Body of pancreas (tissue), 4 donors: Measurements from ENCODE around the gene PCDHGA4. TPM values are rescaled to one million over a fixed set of nuclear protein-coding genes. Genes with fewer than 3 reads are reported as not detected.

Experiments used
- ATAC-seq: fragments of 150-250 bp; one replicate; pipeline ENCODE4 v1.9.1; 2016
- DNase-seq, 4 donors: peaks; one replicate each; pipeline ENCODE4 v3.0.0-alpha.2; 2019
- H3K27ac ChIP-seq, 4 donors: fragments of 200-600 bp; sonication (generic); 1 replicate in 3 of 4; 2 replicates in 1 of 4; pipeline versions ENCODE4 v1.5.1 to v1.6.1; 2016 to 2019; ENCODE audit warnings: mild to moderate bottlenecking in 1 of 4, mixed read lengths in 1 of 4, moderate library complexity in 1 of 4
- H3K27me3 ChIP-seq, 2 donors: fragments of 200-600 bp; sonication (generic); one replicate each; pipeline ENCODE4 v1.6.0; 2016; ENCODE audit warnings: mild to moderate bottlenecking in 1 of 2
- H3K36me3 ChIP-seq, 2 donors: fragments of 200-600 bp; sonication (generic); replicated peaks in 1 of 2; 2 replicates each; pipeline ENCODE4 v1.5.1; 2016; ENCODE audit warnings: low read depth in 2 of 2; ENCODE audit not compliant: insufficient read depth in 1 of 2
- H3K4me1 ChIP-seq: fragments of 200-600 bp; sonication (generic); one replicate; pipeline ENCODE4 v1.6.0; 2016
- H3K4me3 ChIP-seq, 2 donors: fragments of 200-600 bp; sonication (generic); 1 replicate in 1 of 2; 2 replicates in 1 of 2; pipeline ENCODE4 v1.5.1; 2016 to 2019
- H3K9me3 ChIP-seq, 3 donors: fragments of 200-600 bp; sonication (generic); 1 replicate in 2 of 3; 2 replicates in 1 of 3; pipeline ENCODE4 v1.5.1; 2016
- CTCF ChIP-seq, 7 experiments: fragments of 450-650 bp in 4 of 7; fragments of 200-600 bp in 3 of 7; sonication (generic) in 3 of 7; IDR thresholded peaks; one replicate each; pipeline ENCODE4 v1.5.1; 2016 to 2019; ENCODE audit warnings: antibody characterized with exemption in 7 of 7
- POLR2A ChIP-seq, 3 donors: fragments of 450-650 bp; IDR thresholded peaks; one replicate each; pipeline ENCODE4 v1.6.1; 2016; ENCODE audit warnings: antibody characterized with exemption in 3 of 3, mild to moderate bottlenecking in 2 of 3
- WGBS, 2 donors: methylation state at CpG; one replicate each; pipeline ENCODE4 v1.1.5; 2017; 5-methylcytosine and 5-hydroxymethylcytosine counted together
- intact Hi-C: fragments of 100-400 bp; cut with DNase I; formaldehyde crosslinking; loops from one replicate; pipeline ENCODE4 v1.15.1; 2023
- total RNA-seq, 2 donors: library from RNA; depleted of rRNA; stranded (reverse); fragments of >200 nt; gene quantifications; one replicate each; pipeline ENCODE4 v1.1.0, GENCODE V29; 2016

The PCDHGA4 gene
- total RNA-seq, 2 donors from 2014 or later, result 6.7 to 10.9 TPM

- intact Hi-C loops, result no loop called here
- ATAC-seq (no peak), DNase-seq (no peak)
- TF ChIP-seq POLR2A (IDR thresholded peaks at IDR 0.05), result no peak
- 56 to 81% methylated on average over 5 of the region's 5 CpGs for WGBS, 2 donors
- H3K27me3 ChIP-seq, result no peaks in the 10 kb centered on the region
- H3K27ac ChIP-seq, result peak overlapping the region in 1 of 4 donors; percentile 93
- H3K36me3 ChIP-seq, result peaks cover 1 to 10% of the 10 kb centered on the region in 2 donors
- H3K9me3 ChIP-seq, result peaks cover 0 to 67% (median 3%) of the 10 kb centered on the region in 3 donors
- H3K4me1 ChIP-seq, result peaks cover 13% of the 10 kb centered on the region
- peak overlapping the region in 1 of 2 donors; percentile 20 for H3K4me3 ChIP-seq
Measured at GRCh38 chr5:141319699-141320098, 35.1 kb upstream of the PCDHGA4 start.

DNA sequence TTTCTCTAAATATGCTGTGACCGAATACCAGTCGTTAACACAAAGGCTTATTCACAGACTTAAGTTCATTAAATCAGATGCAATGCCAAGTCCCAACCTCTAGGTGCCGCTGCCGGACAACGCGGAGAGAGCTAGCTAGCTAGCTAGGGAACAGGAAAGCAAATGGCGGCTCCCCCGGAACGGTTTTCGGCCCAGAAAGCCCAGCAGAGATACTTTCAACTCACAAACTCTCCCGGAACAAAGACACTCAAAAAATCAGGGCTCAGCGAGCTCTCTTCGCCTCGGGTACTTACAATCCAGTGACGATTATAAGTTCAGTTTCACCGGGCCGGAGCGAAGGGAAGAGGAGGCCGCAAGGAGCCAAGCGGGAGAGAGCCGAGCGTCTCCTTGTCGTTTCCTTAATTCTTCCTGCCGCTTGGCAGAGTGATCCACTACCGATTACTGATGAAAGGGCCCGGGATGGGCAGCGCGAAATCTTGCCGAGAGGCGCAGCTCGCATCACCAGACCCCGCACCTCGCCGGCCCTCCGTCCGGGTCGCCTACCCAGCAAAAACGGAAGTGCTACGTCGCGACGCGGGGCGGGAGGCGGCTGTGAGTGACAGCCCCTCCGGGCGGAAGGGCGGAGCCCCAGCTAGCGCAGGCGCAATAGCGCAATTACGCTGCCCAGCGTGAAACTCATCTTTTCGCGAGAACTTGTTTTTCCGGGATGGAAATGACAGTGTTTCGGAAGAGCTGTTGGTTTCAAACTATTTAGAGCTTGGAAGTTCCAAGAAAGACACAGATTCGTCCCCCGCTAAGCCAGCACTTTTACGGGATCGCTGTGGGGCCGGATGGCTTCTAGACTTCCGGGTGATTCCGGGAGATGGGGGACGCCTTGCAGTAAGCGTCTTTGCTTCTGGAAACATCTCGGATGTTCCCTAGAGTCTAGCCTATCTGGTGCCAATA, 34.3 kb upstream of the PCDHGA4 start, which contains the start of gene TAF7:
TAF7 (minus strand) TSS at position 560 of the 945 bp plus-strand sequence. CDS start 740 bp downstream, outside the sequence.
- peak; percentile 99 for ATAC-seq
- WGBS, 2 donors, result 1 to 3% methylated on average over 33 to 67 of the region's 67 CpGs
- peak; percentile 89 to 92 (median 90) for DNase-seq
- H3K9me3 ChIP-seq, result peaks cover 0 to 59% (median 3%) of the 10 kb centered on the region in 3 donors
- peak; percentile 68 to 85 (median 75) for TF ChIP-seq CTCF (IDR thresholded peaks at IDR 0.05)
- TF ChIP-seq POLR2A (IDR thresholded peaks at IDR 0.05), result peak; percentile 83 to 96 (median 95)
- H3K27me3 ChIP-seq, result no peaks in the 10 kb centered on the region
- H3K27ac ChIP-seq, result peak within 1 kb of the TSS; percentile 72 to 93 (median 87)
- peaks cover 1 to 10% of the 10 kb centered on the region in 2 donors for H3K36me3 ChIP-seq
- H3K4me3 ChIP-seq, result peak within 1 kb of the TSS; percentile 20 to 33
- H3K4me1 ChIP-seq, result peaks cover 13% of the 10 kb centered on the region
- intact Hi-C loops, result no loop called here

DNA sequence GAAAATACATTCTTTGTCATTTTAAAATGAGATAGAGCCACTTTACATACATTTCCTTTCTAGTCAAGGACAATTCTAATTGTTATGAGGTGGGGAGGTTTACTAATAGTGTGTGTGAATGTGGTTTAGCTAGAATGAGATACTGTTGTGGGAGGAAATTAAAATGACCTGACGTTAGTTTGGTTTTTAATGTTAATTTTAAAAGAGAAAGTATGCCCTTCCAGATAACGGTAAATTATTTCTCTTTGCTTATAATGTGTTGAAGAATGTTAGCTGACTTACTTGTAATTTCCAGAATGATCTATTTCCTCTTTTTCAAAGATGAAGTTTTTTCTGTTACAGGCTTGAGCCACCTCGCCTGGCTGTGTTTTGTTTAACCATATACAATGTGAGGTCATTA, 32.6 kb upstream of the PCDHGA4 start:
- H3K4me1 ChIP-seq, result peaks cover 13% of the 10 kb centered on the region
- H3K4me3 ChIP-seq, result no peak overlapping the region
- ATAC-seq (no peak), DNase-seq (no peak)
- H3K27ac ChIP-seq, result no peak overlapping the region
- WGBS, 2 donors, result 79 to 90% methylated on average over 3 of the region's 3 CpGs
- no peaks in the 10 kb centered on the region for H3K27me3 ChIP-seq
- TF ChIP-seq CTCF (IDR thresholded peaks at IDR 0.05) (no peak), POLR2A (IDR thresholded peaks at IDR 0.05) (no peak)
- peaks cover 0 to 41% (median 3%) of the 10 kb centered on the region in 3 donors for H3K9me3 ChIP-seq
- intact Hi-C loops, result no loop called here
- peaks cover 0 to 5% of the 10 kb centered on the region in 2 donors for H3K36me3 ChIP-seq

DNA sequence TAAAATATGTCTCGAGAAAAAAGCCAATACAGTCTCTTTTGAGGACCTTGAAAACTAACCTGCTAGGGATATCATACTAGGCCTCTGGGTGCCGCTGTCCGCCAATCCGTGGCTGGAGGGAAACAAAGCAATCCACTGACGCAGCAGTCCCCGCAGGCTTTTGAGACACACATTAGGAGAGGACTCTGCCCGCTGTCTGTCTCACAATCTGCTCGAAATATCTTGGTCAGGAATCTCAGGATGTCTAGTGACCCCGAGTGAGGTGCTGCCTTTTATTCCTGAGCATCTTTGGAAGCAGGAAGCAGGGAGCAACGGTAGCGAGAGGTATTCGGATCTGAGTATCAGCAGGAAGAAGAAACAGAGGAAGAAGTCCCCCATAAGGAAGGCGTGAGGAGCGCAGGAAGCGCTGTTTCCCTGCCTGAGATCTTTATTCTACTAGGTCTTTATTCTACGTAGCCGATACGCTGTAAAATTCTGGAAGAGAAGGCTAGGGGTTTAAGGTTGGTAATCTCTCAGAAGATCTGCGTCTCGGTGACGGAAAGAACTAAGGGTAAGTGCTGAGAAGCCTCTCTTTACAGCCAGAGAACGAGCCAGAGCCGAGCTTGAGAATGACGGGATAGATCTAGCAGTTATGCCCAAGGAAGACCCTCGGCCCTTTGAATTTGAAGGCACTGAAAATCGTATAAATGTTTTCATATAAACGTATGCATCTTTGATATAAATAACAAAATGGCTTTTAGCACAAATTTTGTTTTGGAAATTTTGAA, 28.6 kb upstream of the PCDHGA4 start:
- Histone ChIP-seq H3K27ac (no peak overlapping the region), H3K4me3 (no peak overlapping the region), H3K27me3 (no peaks in the 10 kb centered on the region), H3K9me3 (peaks cover 0 to 24% (median 0%) of the 10 kb centered on the region in 3 donors), H3K4me1 (peaks cover 3% of the 10 kb centered on the region), H3K36me3 (no peaks in the 10 kb centered on the region)
- peak; percentile 38 for ATAC-seq
- peak; percentile 22 to 57 (median 42) for DNase-seq
- intact Hi-C loops, result no loop called here
- 7 to 12% methylated on average over 27 of the region's 27 CpGs for WGBS, 2 donors
- TF ChIP-seq CTCF (IDR thresholded peaks at IDR 0.05), result peak in 4 of 7 experiments; percentile 14 to 39 (median 26)
- peak in 2 of 3 donors; percentile 20 to 25 for TF ChIP-seq POLR2A (IDR thresholded peaks at IDR 0.05)

- intact Hi-C loops, result no loop called here
- no peaks in the 10 kb centered on the region for H3K36me3 ChIP-seq
- H3K4me1 ChIP-seq, result no peaks in the 10 kb centered on the region
- WGBS, 2 donors, result 70 to 72% methylated on average over 8 of the region's 8 CpGs
- H3K27me3 ChIP-seq, result no peaks in the 10 kb centered on the region
- DNase-seq (no peak), ATAC-seq (no peak)
- peaks cover 0 to 32% (median 0%) of the 10 kb centered on the region in 3 donors for H3K9me3 ChIP-seq
- no peak overlapping the region for H3K27ac ChIP-seq
- H3K4me3 ChIP-seq, result no peak overlapping the region
- no peak for TF ChIP-seq CTCF (IDR thresholded peaks at IDR 0.05)
- TF ChIP-seq POLR2A (IDR thresholded peaks at IDR 0.05), result no peak
Measured at GRCh38 chr5:141328231-141328630, 26.6 kb upstream of the PCDHGA4 start.
